Hippocampal formation (tissue), 2 donors: ENCODE measurements around the gene FBL.
"Not testable (repeated sequence)": the region's sequence is repeated elsewhere in the genome, so short reads cannot be mapped to it uniquely, and the experiment has no call there.

Experiments
- DNase-seq, 2 donors: peaks; one replicate each; lab custom pipeline; 2025; lab: John Stamatoyannopoulos, UW

FBL gene

DNA sequence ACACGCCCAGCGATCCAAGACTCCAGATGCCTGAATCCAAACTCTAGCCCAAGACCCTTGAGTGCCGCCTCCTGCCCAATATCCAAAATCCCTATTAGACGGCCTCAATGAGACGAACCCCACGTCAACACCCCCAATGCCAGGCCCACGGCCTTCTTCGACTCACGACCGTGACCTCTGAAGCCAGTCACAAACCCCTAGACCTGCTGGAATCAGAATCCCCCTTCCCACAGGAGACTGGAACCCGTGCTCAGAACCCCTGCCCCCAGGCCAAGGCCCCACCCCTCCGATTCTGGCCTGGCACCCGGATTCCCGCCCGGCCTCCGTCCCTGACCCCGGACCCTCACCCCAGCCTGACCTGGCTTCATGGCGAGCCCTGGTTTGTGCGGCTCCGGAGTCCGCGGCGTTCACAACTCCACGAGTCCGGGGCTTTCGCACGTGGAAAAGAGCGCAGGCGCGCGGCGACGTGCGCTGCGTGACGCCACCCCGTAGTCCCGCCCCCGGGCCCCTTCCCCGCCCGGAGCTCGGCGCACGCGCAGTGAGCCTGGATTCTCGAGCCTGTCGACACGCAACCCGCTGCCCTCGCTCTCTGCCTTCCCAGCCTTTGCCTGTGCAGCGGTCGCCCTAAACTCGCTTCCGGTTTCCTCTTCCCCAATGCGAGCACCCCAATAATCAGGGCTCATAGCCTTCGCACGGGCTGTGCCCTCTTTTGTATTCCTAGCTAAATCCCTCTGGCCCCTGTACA is at the start of gene FBL:
FBL (minus strand) TSS at position 447 of the 745 bp plus-strand sequence; CDS start at position 368, 79 bp downstream.
- peak; percentile 89 to 90 for DNase-seq

- not testable (repeated sequence) for DNase-seq
Observed at GRCh38 chr19:39895096-39895495, 48.9 kb upstream of the FBL start.

DNA sequence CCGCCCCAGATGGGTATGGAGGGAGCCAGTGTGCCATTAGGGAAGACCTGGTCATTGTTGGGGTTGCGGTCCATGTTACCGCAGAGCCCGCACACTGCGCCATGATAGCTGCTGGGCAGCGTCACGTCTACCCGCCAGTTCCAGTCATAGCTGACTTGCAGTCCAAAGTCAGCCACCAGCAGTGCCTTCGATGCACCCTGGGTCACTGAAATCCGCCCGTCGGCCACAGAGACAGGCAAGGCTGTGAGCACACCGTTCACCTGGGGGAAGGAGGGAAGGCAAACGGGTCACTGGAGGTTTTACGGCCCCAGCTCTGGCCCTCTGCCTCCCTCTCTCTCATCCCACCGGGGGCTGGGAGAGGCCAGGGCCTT is 48.0 kb upstream of the FBL start:
- DNase-seq: not testable (repeated sequence)

DNA sequence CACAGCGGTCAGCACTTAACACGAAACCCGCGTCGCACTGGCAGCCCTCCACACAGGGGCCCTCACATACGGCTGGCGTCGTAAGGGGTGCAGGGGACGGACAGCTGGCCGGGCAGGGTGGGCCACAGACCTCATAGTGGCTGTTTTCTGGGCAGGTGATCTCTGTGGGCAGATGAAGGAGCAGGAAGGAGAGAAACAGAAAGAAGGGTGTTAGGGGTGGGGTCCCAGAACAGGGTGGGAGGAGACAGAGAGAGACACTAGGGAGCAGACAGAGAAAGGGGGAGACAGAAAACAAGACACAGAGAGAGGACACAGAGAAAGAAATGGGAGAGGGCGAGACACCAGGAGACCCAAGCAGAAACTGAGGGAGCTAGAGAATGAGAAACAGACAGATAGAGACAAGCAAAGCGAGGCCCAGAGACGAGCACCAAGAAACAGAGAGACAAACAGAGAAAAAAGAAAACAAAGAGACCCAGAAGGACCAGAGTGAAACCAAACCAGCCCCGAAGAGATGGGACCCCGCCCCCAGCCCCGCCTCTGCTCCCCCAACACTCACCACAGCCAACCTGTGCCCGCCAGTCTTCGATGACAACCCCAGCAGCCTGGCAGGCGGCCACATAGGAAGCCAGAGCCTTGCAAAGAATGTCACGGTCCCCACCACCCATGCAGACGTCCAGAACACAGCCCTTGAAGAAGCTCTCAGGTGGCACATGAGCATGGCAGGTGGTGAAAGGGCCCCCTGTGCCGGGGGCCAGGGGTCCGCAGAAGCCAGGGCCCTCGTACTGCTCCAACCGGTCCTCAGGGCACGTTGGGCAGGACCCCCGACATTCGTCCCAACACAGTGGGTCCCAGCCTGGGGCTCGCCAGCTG is 47.4 kb upstream of the FBL start:
- not testable (repeated sequence) for DNase-seq

DNA sequence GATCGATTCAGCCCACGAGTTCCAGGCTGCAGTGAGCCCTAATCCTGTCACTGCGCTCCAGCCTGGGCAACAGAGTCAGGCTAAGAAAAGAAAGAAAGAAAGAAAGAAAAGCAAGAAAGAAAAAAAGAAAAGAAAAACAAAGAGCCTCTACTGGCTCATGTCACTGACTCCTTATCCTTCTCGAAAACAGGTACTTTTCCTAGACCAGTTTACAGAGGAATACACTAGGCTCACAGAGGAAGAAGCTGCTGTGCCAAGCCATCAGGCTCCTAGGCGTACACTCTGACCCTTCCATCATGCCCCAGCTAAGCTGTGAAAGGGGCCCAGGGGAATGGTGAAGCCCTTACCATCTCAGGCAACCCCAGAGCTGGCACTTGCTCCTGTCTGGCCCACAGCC is 46.3 kb upstream of the FBL start:
- not testable (repeated sequence) for DNase-seq

DNA sequence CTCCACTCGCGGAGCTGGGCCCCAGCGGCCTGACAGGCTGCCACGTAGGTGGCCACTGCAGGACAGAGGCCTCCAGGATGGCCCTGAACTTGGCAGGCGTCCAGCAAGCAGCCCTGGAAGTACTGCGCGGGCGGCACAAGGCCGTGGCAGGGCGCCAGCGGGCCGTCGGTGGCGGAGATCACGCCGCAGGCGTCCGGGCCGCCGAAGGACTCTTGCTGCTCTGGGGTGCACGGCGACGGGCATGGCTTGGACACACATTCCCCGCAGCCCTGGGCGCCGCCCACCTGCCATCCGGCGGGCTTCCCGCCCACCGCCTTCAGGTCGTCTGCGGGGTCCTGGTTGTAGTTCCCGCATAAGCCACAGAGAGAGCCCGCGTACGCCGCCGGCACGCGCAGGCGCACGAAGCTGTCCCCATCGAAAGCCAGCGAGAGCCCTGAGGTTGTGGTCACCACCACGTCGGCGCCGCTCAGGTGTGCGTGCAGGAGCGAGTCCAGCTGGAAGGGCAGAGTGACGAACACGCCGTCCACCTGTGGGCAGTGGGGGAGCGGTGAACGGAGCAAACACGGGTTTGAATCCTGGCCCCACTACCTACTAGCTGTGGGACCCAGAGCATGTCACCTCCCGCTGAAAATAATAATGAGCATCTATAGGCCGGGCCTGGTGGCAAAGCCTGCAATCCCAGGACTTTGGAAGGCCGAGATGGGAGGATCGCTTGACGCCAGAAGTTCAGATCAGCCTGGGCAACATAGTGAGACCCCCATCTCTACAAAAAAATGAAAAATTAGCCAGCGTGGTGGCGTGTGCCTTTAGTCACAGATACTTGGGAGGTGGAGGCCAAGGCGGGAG is 45.7 kb upstream of the FBL start:
- not testable (repeated sequence) for DNase-seq

DNA sequence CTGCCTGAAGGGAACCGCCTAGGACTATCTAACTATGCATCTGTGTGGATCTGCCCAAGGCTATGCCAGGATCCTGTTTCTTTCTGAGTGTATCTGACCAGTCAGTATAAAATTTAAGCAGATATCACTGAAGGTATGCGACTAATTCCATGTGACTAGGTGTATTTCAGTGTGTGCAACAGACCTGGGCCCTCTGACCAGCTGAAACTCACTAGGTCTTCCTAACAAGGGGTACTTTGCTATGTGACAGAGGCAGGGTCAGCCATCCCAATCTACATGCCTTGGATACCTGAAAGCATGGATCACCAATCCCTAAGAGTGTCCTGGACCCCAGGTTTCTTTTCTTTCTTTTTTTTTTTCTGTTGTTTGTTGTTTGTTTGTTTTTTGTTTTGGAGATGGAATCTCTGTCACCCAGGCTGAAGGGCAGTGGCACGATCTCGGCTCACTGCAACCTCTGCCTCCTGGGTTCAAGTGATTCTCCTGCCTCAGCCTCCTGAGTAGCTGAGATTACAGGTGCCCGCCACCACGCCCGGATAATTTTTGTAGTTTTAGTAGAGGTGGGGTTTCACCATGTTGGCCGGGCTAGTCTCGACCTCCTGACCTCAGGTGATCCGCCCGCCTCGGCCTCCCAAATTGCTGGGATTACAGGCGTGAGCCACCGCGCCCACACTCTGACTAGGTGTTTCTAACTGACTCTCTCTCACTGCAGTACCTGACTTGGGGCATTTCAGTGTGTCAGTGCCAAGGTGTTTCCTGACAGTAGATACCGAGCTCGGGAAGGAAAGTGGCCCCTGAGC is 44.8 kb upstream of the FBL start:
- no peak for DNase-seq

GRCh38 chr19:39889872-39890754 is 43.9 kb upstream of the FBL start:
- DNase-seq: not testable (repeated sequence)

DNA sequence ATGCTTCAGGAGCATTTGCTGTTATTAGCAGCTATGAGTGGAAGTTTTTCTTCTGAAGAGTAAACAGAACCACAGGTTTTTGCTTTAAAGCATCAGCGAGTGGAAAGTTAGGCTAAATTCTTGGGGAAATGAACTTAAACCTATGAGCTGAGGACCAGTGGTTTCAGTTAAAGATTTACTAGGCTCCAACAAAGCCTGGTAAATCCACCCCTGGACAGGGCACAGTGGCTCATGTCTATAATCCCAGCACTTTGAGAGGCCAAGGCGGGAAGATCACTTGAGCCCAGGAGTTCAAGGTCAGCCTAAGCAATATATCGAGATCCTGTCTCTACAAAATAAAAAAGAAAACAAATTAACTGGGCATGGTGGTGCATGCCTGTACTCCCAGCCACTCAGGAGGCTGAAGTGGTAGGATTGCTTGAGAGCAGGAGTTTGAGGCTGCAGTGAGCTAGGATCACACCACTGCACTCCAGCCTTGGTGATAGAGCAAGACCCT is 41.3 kb upstream of the FBL start:
- not testable (repeated sequence) for DNase-seq

GRCh38 chr19:39885821-39886554 is 39.8 kb upstream of the FBL start:
- not testable (repeated sequence) for DNase-seq

- DNase-seq: not testable (repeated sequence)
Observed at GRCh38 chr19:39884721-39885120, 38.5 kb upstream of the FBL start.

DNA sequence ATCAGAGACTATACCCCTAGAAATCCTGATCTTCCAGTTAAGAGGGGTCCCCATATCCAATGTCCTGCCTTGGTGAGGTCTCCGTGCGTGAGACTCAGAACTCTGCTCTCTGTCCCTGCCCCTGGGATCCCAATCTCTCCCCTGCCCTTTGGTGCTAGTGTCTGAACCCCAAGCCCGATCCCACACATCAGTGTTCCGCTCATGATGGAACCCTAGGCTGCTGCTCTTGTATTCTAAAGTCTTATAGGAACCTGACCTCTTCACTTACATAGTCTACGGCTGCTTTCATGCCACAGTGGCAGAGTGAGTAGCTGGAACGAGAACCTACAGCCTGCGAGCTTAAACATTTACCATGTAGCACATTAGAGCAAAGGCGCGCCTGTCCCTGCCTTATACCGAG is 36.5 kb upstream of the FBL start:
- DNase-seq: not testable (repeated sequence)

DNA sequence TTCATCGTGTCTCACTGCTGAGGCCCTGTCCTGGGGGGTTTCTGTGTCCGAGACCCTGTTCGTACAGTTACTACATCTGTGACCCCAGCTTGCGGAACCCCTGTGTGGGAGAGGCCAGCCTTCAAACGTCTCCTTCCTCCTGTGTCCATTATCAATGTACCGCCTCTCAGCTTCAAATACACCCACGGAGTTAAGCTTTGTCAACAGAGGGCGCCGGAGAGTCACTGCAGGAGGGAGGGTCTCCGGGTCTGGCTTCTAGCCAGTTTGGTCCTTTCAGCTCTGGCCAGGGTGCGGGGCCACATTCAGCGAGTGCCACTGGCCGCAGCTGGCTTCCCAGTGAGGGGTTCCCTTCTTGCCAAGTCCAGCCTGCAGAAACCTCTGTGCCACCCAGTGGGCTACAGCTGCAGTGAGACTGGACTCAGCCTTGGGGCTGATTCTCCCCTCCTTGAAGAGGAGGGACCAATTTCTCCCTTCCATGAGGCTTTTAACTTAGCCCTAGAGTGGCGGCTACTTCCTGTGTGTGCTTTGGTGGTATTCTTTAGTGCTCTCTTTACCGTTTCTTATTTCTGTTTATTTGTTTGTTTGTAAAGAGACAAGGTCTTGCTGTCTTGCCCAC is 35.4 kb upstream of the FBL start:
- not testable (repeated sequence) for DNase-seq

- not testable (repeated sequence) for DNase-seq
Observed at GRCh38 chr19:39880241-39880640, 34.1 kb upstream of the FBL start.

DNA sequence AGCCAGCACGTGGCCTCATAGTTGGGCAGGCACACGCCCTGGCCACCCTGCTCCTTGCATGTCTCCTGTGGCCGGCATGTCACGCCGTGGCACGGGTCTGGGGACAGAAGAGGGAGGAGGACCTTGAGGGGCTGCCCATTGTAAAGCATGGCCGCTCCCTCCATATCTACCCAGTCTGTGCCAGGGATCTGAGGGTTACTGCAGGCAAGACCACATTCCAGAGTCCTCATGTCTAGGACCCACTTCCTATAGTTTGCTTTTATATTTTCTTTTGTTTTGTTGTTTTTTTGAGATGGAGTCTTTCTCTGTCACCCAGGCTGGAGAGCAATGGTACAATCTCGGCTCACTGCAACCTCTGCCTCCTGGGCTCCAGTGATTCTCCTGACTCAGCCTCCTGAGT is 33.6 kb upstream of the FBL start:
- not testable (repeated sequence) for DNase-seq

DNA sequence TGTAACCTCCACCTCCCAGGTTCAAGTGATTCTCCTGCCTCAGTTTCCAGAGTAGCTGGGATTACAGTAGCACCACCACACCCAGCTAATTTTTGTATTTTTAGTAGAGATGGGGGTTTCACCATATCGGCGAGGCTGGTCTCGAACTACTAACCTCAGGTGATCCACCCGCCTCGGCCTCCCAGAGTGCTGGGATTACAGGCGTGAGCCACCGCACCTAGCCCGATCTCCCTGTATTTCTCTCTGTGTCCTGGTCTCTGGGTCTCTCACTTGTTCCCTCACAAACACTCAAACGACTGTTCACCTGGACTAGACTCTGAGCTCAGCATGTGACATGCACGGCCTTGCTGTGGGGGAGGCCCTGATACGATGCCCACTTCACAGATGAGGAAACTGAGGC is 32.7 kb upstream of the FBL start:
- not testable (repeated sequence) for DNase-seq

GRCh38 chr19:39878398-39878797 is 32.2 kb upstream of the FBL start:
- DNase-seq: no peak

DNA sequence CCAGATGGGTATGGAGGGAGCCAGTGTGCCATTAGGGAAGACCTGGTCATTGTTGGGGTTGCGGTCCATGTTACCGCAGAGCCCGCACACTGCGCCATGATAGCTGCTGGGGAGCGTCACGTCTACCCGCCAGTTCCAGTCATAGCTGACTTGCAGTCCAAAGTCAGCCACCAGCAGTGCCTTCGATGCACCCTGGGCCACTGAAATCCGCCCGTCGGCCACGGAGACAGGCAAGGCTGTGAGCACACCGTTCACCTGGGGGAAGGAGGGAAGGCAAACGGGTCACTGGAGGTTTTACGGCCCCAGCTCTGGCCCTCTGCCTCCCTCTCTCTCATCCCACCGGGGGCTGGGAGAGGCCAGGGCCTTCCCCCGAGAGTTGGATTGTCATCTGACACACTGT is 31.8 kb upstream of the FBL start:
- not testable (repeated sequence) for DNase-seq

DNA sequence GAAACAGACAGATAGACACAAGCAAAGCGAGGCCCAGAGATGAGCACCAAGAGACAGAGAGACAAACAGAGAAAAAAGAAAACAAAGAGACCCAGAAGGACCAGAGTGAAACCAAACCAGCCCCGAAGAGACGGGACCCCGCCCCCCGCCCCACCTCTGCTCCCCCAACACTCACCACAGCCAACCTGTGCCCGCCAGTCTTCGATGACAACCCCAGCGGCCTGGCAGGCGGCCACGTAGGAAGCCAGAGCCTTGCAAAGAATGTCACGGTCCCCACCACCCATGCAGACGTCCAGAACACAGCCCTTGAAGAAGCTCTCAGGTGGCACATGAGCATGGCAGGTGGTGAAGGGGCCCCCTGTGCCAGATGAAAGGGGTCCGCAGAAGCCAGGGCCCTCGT is 31.3 kb upstream of the FBL start:
- DNase-seq: not testable (repeated sequence)
